Measurements from ENCODE around the gene MPP3. TPM values are rescaled to one million over a fixed set of nuclear protein-coding genes. Genes with fewer than 3 reads are reported as not detected.

MPP3 gene
- total and polyA plus RNA-seq, 2 donors (not counting 1 experiment from before 2014, with no cell fraction given): 0.16 TPM; not detected in 1

DNA sequence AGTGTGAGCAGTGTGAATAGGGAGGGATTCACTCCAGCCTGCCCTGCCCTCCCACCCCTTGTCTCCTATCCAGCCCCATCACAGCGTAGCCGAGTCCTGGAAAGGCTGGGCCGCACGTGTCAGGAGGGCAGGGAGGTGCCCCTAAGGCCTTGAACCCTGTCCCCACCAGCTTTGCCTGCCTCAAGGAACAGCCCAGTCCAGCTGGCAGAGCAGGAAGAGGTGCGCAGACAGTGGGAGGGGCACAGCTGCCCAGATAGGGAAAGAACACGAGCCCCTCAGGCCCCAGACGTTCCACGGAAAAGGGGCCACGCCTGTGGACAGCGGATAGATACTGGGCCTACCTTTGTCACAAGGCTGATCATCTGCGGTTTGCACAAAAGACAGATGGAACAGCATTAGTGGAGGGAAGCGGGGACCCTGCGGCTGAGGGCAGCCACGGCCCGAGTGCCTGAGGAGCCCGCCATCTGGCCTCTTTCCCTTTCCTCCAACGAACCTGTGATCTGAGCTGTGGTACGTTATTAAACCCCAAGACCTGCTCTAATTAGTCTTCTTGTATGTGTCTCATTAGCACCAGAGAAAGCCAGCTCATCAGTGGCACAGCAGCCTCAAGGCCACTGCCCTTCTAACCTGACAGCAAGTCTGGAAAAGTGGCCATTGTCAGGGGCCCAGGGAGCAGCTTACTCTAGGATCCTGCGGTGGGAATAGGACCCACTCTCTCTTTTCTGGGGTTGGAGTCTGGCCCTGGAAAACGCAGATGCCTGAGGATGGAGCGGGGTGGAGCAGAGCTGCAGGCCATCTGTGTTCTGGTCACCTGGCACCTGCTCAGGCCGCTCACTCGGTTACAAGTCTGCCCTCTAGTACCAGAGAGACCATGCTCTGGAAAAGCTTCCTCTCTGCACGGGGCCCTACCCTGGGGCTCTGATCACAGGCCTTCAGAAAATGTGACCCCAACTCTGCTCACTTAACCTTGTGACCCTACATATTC is 16.3 kb downstream of the MPP3 start:
- no peaks in the 10 kb centered on the region for H3K4me1 Mint-ChIP-seq
- H3K4me2 ChIP-seq (replicated peaks; ENCODE audit: low read depth, low read length, poor library complexity, severe bottlenecking): no peak overlapping the region
- H3K4me1 ChIP-seq (ENCODE audit: control insufficient read depth in 2 of 2, insufficient read depth in 2 of 2, low read length in 2 of 2): no peaks in the 10 kb centered on the region
- H2AFZ ChIP-seq (ENCODE audit: insufficient read depth, low read depth, low read length, poor library complexity, severe bottlenecking): no peak overlapping the region
- H3K9me3 ChIP-seq (ENCODE audit: control extremely low read depth in 1 of 3, control insufficient read depth in 2 of 3, insufficient read depth in 1 of 3, low read length in 2 of 3): no peaks in the 10 kb centered on the region
- H3K27me3 Mint-ChIP-seq: peaks cover 23% of the 10 kb centered on the region
- no peaks in the 10 kb centered on the region for H3K36me3 ChIP-seq (replicated peaks in 1 of 2; ENCODE audit: control extremely low read depth in 1 of 2, control insufficient read depth in 1 of 2, extremely low read depth in 1 of 2, insufficient read depth in 2 of 2, low read length in 1 of 2)
- no peak for ATAC-seq (ENCODE audit: low read depth)
- no peaks in the 10 kb centered on the region for H3K79me2 ChIP-seq (ENCODE audit: control insufficient read depth, insufficient read depth, low read length)
- ChIA-PET CTCF (no interaction called here), POLR2A (no interaction called here)
- peaks cover 0 to 11% (median 0%) of the 10 kb centered on the region in 4 experiments for H3K27me3 ChIP-seq (replicated peaks in 1 of 4; ENCODE audit: control extremely low read depth in 1 of 4, control insufficient read depth in 3 of 4, insufficient read depth in 4 of 4, low read length in 3 of 4)
- TF ChIP-seq, protein P1, sequence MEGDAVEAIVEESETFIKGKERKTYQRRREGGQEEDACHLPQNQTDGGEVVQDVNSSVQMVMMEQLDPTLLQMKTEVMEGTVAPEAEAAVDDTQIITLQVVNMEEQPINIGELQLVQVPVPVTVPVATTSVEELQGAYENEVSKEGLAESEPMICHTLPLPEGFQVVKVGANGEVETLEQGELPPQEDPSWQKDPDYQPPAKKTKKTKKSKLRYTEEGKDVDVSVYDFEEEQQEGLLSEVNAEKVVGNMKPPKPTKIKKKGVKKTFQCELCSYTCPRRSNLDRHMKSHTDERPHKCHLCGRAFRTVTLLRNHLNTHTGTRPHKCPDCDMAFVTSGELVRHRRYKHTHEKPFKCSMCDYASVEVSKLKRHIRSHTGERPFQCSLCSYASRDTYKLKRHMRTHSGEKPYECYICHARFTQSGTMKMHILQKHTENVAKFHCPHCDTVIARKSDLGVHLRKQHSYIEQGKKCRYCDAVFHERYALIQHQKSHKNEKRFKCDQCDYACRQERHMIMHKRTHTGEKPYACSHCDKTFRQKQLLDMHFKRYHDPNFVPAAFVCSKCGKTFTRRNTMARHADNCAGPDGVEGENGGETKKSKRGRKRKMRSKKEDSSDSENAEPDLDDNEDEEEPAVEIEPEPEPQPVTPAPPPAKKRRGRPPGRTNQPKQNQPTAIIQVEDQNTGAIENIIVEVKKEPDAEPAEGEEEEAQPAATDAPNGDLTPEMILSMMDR (IDR thresholded peaks at IDR 0.05): no peak
- no peak for TF ChIP-seq EZH2 (IDR thresholded peaks at IDR 0.05; ENCODE audit: borderline replicate concordance, insufficient read depth, low read depth, low read length, poor library complexity, severe bottlenecking)
- no peak overlapping the region for H3K27ac ChIP-seq (ENCODE audit: low read length in 2 of 2)
- no peak overlapping the region for H3K27ac Mint-ChIP-seq
- H3K9me3 Mint-ChIP-seq (ENCODE audit: insufficient read depth): no peaks in the 10 kb centered on the region
- intact Hi-C loops (cut with micrococcal nuclease): no loop called here
- 94% methylated on average over 22 of the region's 24 CpGs for WGBS (ENCODE audit: insufficient coverage)
- H3K4me3 Mint-ChIP-seq: no peak overlapping the region
- no peak for DNase-seq
- no peak overlapping the region for H3K9ac ChIP-seq (ENCODE audit: low read length)
- H4K20me1 ChIP-seq (ENCODE audit: control insufficient read depth, insufficient read depth, low read length, poor library complexity, severe bottlenecking): no peaks in the 10 kb centered on the region
- H3K4me3 ChIP-seq (ENCODE audit: control extremely low read depth in 1 of 5, extremely low read depth in 1 of 5, insufficient read depth in 1 of 5, low read depth in 2 of 5, low read length in 4 of 5): no peak overlapping the region

DNA sequence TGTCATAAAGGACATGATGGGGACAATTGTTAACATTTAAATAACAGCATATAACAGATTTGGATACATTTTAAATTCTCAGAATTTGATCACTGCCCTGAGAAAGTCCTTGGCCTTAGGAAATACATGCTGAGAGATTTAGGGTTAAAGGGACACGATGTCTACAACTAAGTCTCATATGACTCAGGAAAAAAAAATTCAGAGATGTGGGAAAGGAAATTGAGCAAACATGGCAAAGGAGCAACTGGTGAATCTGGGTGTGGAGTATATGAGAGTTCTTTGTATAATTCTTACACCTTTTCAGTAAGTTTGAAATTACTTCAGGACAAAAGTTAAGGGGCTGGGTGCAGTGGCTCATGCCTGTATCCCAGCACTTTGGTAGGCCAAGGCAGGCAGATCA is 18.2 kb downstream of the MPP3 start:
- Histone ChIP-seq H3K27me3 (replicated peaks in 1 of 4; ENCODE audit: control extremely low read depth in 1 of 4, control insufficient read depth in 3 of 4, insufficient read depth in 4 of 4, low read length in 3 of 4) (peaks cover 0 to 11% (median 0%) of the 10 kb centered on the region in 4 experiments), H3K4me3 (ENCODE audit: control extremely low read depth in 1 of 5, extremely low read depth in 1 of 5, insufficient read depth in 1 of 5, low read depth in 2 of 5, low read length in 4 of 5) (no peak overlapping the region), H4K20me1 (ENCODE audit: control insufficient read depth, insufficient read depth, low read length, poor library complexity, severe bottlenecking) (no peaks in the 10 kb centered on the region), H2AFZ (ENCODE audit: insufficient read depth, low read depth, low read length, poor library complexity, severe bottlenecking) (no peak overlapping the region), H3K9ac (ENCODE audit: low read length) (no peak overlapping the region), H3K9me3 (ENCODE audit: control extremely low read depth in 1 of 3, control insufficient read depth in 2 of 3, insufficient read depth in 1 of 3, low read length in 2 of 3) (no peaks in the 10 kb centered on the region), H3K27ac (ENCODE audit: low read length in 2 of 2) (no peak overlapping the region), H3K4me2 (replicated peaks; ENCODE audit: low read depth, low read length, poor library complexity, severe bottlenecking) (no peak overlapping the region), H3K4me1 (ENCODE audit: control insufficient read depth in 2 of 2, insufficient read depth in 2 of 2, low read length in 2 of 2) (no peaks in the 10 kb centered on the region), H3K79me2 (ENCODE audit: control insufficient read depth, insufficient read depth, low read length) (no peaks in the 10 kb centered on the region), H3K36me3 (replicated peaks in 1 of 2; ENCODE audit: control extremely low read depth in 1 of 2, control insufficient read depth in 1 of 2, extremely low read depth in 1 of 2, insufficient read depth in 2 of 2, low read length in 1 of 2) (no peaks in the 10 kb centered on the region)
- peaks cover 35% of the 10 kb centered on the region for H3K27me3 Mint-ChIP-seq
- ChIA-PET POLR2A (no interaction called here), CTCF (no interaction called here)
- 75% methylated on average over 1 of the region's 1 CpG for whole genome bisulfite sequencing (ENCODE audit: insufficient coverage)
- no peak overlapping the region for H3K4me3 Mint-ChIP-seq
- H3K4me1 Mint-ChIP-seq: no peaks in the 10 kb centered on the region
- no peak for TF ChIP-seq EZH2 (IDR thresholded peaks at IDR 0.05; ENCODE audit: borderline replicate concordance, insufficient read depth, low read depth, low read length, poor library complexity, severe bottlenecking)
- TF ChIP-seq, protein P1 (IDR thresholded peaks at IDR 0.05): no peak
- H3K27ac Mint-ChIP-seq: no peak overlapping the region
- ATAC-seq (ENCODE audit: low read depth) (no peak), DNase-seq (no peak)
- no peaks in the 10 kb centered on the region for H3K9me3 Mint-ChIP-seq (ENCODE audit: insufficient read depth)
- intact Hi-C loops (cut with micrococcal nuclease): no loop called here
